Left ventricle myocardium superior (tissue), 1 donor: Measurements from ENCODE around the gene RBM4B. TPM values are rescaled to one million over a fixed set of nuclear protein-coding genes. Genes with fewer than 3 reads are reported as not detected.
"Not testable (repeated sequence)": the region's sequence is repeated elsewhere in the genome, so short reads cannot be mapped to it uniquely, and the experiment has no call there.

ENCODE experiments used
- ATAC-seq: fragments of 200-7000 bp; cut with Tn5 transposase; one replicate; pipeline ENCODE4 v1.9.1; 2020; ENCODE audit warnings: mild to moderate bottlenecking, moderate library complexity
- DNase-seq: peaks from one replicate; pipeline ENCODE4 v3.0.0-alpha.2; 2020
- intact Hi-C: fragments of 100-400 bp; cut with micrococcal nuclease; formaldehyde crosslinking; loops from one replicate; pipeline ENCODE4 v1.11.0; 2022
- long read RNA-seq: library from polyadenylated mRNA; unstranded; transcript quantifications from one replicate; pipeline ENCODE4 v2.0.0, GENCODE V29; 2021
- total RNA-seq: library from RNA; stranded (reverse); fragmentation: NEBNext Ultra II Directional; extraction: Animal tissue kit (Norgen Biotek cat#: 25700); gene quantifications from one replicate; pipeline ENCODE4 v1.2.1, GENCODE V29; 2021
- donor health status: DM: no; HTN: yes; CAD: no; lungs with severe emphysema.

Gene RBM4B, protein sequence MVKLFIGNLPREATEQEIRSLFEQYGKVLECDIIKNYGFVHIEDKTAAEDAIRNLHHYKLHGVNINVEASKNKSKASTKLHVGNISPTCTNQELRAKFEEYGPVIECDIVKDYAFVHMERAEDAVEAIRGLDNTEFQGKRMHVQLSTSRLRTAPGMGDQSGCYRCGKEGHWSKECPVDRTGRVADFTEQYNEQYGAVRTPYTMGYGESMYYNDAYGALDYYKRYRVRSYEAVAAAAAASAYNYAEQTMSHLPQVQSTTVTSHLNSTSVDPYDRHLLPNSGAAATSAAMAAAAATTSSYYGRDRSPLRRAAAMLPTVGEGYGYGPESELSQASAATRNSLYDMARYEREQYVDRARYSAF
- 13.1 TPM for total RNA-seq
- long read RNA-seq, transcript RBM4B-201 (4 exons, 1,840 nt) = major isoform, 10 of 29 reads
- long read RNA-seq, transcript RBM4B-206 (2 exons, 1,646 nt) = major isoform, 10 of 29 reads
- long read RNA-seq, partial matches to known transcripts = 6 of 29 reads
- long read RNA-seq, other reads (novel, unspliced or antisense) = 3 of 29 reads

DNA sequence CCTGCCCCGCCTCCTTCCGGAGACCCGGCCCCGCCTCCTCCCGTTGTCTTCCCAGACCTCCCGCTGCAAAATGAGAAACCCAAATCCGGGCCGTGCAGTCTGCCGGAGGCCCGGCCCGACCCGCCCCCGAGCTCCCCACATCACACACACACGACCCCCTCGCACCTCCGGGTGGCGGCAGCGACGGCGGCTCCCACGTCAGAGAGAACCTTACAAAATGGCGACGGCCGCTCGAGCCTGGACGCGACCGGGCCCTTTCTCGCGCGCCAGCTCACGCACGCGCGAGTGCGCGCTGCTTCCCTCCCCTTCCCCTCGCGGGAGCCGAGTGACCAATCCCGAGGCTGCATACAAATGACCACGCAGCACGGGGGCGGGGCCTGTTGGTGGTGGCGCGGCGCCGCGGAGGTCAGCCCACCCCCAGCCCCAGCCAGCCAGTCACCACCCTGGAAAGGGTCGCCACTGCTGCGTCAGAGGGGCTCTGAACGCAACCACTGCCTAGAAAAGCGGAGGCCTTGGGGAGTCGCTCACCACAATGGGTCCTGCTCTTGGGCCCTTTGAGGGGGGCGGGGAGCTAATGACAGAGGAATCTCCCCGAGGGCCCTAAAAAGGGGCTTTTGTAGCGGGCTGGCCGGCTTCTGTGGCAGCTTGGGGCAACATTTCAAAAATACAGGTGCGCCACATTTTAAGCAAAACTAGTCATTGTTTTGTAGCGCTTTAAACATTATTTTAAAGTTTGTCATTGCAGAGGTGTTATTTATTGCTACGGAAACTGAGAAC lies at the start of gene RBM4B:
Gene RBM4B, minus strand, starts transcription at position 289 of the 777 bp plus-strand sequence. CDS start 808 bp downstream, outside the sequence.
- ATAC-seq (peak; percentile 98), DNase-seq (peak; percentile 99)
- intact Hi-C loops = loop anchor here (5.0 to 10.0 kb wide), 2 partner anchors 100 to 263 kb away; no protein-coding TSS in a partner anchor

DNA sequence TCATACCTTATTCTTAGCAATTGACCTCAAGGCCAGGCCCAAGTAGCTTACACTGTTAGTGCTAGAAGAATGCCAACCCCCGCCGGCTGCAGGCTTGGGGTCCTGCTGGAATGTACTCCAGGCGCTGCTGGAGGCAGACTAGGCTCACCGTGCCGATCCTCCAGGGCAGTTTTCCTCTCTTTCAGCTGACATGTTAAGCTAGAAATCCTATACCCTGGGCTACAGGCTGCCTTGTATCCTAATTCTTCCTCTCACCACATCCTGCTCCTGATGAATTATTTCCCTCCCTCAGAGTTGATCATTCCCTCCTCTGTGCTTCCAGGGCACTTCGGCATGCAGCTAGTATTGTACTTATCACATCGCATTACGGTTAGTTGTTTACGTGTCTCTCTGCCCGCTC lies 48.0 kb upstream of the RBM4B start:
- ATAC-seq = no peak
- intact Hi-C loops = no loop called here

DNA sequence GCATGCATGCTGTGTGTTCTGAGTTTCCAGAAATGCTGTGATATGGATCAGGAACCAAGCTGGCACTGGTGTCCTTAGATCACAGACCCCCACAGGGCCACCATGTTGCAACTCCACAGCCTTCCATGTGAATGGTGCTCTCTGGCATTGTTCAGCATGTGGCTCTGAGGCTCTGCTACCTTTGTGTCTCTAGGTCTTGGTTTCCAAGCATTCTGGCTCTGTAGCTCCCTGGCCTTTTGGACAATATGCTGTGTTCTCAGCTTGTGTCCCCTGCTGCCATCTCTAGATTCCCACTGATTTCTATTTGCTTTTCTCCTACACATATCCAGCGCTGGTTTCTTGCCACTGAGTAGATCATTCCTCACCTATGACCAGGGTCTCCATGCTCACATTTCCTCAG lies 47.4 kb upstream of the RBM4B start:
- DNase-seq (no peak), ATAC-seq (no peak)
- intact Hi-C loops = no loop called here

More for the DNA sequence above, 48.0 kb upstream of the RBM4B start:
- DNase-seq = no peak

DNA sequence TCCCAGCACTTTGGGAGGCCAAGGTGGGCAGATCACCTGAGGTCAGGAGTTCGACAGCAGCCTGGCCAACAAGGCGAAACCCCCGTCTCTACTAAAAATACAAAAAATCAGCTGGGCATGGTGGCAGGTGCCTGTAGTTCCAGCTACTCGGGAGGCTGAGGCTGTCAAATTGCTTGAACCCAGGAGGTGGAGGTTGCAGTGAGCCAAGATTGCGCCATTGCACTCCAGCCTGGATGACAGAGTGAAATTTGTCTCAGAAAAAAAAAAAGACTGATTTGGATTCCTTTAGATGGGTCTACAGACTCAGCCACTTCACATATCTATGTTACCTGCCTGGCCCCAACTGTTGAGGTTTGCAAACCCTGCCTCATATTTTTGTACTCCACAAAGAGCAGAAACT lies 46.5 kb upstream of the RBM4B start:
- intact Hi-C loops, DNase-seq, ATAC-seq: not testable (repeated sequence)

DNA sequence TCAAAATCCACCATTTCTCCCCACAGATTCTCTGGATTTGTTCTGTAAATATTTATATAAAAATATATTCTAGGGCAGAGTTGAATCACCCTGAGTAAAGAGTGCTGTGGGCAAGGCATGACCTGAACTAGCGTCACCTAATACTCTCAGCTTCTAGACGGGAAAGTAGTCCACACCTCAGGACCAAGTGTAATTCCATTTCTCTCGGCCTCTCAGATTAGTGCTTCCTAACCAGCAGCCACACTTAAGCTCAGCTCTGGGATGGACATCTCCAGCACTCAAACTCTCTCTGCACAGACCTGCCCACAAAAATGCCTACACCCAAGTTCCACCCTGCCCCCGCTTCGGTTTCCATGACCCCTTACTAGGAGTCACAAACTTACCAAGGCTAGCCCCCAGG lies 46.0 kb upstream of the RBM4B start:
- DNase-seq (no peak), ATAC-seq (no peak)
- intact Hi-C loops = no loop called here

DNA sequence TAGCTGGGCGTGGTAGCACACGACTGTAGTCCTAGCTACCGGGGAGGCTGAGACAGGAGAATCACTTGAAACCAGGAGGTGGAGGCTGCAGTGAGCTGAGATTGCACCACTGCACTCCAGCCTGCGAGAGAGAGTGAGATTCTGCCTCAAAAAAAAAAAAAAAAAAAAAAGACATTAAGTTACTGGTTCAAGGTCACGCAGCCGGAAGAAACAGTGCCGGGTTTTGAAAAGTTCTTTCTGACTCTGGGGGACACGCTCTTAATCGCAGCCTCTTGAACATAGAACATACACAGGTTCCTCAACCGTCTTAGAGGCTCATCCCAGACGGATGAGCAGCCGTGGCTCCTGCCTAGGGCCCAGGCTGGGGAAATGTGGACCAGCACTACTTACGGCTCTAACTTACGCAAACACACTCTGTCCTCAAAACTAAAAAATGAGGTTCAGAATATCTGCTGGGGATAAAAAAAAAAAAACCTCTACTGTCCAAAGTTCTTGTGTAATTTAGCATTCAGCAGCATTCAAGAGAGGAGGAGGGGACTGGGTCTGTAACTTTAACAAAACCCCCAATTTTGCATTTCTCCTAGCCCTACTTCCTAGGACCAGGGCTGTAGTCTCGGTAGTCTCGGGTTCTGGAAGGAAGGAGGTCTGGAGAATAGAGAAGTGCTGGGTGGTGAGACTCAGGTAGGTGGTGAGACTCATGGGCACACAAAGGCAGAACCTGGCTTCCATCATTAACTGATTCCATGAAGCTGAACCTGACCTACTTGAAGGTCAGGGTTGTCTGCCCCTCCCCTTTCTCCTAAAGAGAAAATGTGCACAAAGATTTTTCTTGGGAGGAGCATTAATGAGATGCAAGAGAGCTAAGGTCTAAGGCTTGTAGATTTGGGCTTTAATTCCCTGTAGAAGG lies 45.3 kb upstream of the RBM4B start:
- DNase-seq (no peak), ATAC-seq (no peak)
- intact Hi-C loops = no loop called here

DNA sequence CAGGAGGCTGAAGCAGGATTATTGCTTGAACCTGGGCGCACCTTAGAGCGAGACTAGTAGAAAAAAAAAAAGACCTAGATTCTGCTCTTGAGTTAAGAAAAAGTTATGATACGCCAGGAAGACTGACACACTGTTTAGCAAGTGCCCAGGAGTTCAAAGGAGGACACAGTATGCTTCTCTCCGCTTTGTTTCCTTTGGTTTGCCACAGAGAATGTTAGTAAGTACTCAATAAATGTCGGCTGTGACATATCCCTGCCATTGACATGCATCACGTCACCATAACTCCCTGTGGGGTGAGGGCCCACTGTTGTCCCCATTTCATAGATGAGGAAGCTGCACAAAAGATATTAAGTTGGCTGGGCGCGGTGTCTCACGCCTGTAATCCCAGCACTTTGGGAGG lies 44.3 kb upstream of the RBM4B start:
- DNase-seq (no peak), ATAC-seq (no peak)
- intact Hi-C loops = no loop called here

DNA sequence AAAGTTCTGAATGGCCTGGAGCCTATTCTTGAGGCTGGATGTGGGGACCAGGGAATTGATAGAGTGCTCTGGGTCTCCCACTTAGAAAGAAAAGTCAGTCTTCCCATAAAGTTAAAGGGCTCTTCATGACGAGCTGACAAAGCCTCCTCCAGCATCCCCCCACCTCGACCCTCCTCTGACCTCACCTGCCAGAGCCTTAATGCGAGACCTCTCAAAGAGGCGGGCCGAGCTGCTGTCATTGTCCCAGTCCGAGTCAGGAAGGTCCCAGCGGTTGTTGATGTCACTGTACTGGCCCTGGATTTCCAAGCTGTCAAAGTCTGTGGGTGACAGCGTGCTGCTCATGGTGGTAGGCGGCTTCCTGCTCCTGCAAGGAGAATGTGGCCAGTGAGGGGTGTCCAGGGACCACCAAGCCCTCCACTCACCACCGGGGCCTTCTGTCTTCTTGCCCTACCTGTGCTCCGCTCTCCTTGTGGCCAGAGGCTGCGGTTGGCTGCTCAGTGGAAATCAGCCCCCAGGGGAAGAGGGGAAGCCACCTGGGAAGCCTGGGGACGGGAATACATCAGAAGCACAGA lies 43.3 kb upstream of the RBM4B start:
- ATAC-seq (no peak), DNase-seq (no peak)
- intact Hi-C loops = no loop called here

DNA sequence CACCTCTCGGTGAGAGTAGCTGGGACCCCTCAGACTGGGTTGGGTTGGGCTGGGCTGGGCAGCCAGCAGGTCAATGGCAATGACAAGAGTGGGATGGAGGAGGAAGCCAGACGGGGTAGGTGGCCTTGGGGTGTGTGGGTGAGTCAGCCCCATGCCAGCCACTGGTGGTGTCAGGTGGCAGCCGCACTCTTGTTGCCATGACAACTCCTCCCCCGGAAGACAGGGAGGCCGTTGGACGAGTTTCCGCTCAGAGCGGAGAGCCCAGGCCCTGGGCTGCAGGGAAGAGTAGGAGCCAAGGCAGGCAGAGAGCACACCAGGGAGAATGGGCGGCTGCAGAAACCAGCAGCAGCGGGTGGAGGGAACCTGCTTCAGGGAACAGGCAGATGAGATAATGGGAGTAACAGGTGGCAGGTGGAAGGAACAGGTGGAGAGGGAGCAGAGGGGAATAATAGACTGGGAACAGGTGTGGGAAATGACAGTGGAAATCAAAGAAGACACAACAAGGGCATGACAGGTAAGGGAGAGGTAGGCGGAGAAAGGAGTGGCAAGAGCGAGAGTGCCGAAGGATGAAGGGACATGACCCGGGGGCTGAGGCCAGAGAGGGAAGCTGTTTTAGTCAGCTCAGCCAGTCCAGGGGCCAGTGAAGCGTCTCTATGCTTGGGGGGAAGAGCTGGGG lies 42.7 kb upstream of the RBM4B start:
- DNase-seq = no peak
- ATAC-seq = no peak
- intact Hi-C loops = no loop called here

DNA sequence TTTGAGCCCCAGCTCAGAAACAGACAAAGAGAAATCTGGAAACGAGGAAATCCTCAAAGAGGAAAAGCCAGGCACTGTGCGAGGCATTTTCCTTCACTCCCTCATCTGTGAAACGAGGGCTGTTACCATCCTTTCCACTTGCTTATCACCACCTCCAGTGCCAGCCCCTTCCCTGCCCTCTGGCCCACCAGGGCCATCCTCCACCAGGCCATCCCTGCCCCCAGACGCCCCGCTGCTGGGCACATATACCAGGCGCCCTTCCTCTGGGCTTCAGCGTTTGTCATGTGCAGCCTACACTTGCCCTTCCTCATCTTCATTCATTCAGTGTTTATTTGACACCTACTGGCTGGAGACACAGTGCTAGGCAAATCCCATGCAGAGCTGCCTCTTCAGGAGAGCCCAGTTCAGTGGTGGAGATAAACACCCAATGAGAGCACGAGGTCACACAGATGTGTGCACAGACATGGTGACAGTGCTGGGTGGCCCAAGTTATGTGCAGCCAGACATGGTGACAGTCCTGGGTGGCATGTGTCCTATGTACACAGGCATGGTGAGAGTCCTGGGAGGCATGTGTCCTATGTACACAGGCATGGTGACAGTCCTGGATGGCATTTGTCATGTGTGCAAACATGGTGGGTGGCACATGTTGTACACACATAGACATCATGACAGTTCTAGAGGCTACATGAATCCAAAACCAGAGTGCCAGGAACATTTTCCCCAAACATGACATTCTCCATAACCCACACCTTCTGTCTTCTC lies 41.6 kb upstream of the RBM4B start:
- DNase-seq (no peak), ATAC-seq (no peak)
- intact Hi-C loops = no loop called here

DNA sequence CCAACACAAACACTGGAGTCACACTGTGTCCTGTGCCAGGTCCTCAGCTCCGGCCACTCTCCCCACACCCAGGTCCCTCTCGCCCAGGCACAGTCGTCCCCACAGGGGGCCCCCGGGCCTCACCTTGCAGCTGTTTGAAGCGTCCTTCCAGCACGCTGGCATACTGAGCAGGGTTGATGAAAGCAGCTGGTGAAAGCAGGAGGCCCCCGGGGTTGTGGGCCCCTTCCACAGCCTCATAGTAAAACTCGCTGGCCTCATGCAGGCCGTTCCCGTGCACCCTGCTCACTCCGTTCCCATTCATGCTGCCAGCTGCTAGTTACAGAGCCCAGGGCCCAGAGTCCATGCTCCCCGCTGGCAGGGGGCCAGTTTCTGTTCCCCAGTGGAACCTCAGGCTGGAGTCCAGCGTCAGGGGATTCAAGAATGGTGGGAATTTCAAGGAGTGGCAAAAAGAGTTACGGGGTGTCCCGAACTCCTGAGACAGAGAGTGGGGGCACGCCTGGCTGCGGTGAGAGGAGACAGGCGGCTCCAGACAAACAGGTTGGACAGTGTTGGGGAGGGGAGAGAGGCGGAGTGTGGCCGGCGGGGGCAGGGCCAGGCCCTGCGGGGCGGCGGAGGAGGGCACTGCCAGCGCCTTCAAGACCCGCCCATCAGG lies 40.8 kb upstream of the RBM4B start:
- intact Hi-C loops = no loop called here
- ATAC-seq (no peak), DNase-seq (no peak)

DNA sequence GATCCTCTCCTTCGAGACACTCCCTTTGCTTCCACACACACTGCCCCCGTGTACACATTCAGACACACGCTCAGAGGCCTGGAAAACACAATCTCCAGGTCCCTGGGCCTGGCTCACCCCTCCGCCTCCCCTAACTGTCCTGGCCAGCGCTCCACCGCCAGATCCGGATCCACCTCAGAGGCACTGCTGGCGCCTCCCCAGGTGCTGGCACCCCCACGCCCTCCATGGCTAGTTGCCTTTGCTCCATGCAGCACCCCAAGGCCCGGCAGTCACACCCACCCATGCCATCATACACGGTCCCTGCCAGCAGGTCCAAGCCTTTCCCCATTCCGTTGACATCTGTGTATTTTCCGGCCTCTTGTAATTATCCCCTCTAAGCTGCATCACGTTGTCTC lies 40.2 kb upstream of the RBM4B start:
- DNase-seq (no peak), ATAC-seq (no peak)
- intact Hi-C loops = no loop called here

DNA sequence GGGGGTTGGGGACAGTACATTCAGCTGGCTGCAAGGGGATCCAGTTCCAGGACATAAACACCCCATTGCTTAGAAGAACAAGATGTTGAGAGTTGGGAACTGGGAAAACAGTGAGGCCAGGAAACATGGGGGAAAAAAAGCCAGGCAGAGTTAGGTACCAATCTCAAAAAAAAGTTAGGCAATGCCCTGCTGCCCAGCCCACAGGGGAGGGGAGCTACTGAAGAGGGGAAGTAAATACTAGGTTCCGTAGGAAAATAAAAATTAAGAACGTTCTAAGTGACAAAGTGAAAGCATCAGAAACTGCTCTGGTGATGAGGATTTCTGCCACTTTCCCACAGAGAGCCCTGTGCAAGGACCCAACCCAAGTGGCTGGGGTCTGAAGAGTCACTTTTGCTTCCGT lies 39.3 kb upstream of the RBM4B start:
- DNase-seq (no peak), ATAC-seq (no peak)
- intact Hi-C loops = no loop called here

DNA sequence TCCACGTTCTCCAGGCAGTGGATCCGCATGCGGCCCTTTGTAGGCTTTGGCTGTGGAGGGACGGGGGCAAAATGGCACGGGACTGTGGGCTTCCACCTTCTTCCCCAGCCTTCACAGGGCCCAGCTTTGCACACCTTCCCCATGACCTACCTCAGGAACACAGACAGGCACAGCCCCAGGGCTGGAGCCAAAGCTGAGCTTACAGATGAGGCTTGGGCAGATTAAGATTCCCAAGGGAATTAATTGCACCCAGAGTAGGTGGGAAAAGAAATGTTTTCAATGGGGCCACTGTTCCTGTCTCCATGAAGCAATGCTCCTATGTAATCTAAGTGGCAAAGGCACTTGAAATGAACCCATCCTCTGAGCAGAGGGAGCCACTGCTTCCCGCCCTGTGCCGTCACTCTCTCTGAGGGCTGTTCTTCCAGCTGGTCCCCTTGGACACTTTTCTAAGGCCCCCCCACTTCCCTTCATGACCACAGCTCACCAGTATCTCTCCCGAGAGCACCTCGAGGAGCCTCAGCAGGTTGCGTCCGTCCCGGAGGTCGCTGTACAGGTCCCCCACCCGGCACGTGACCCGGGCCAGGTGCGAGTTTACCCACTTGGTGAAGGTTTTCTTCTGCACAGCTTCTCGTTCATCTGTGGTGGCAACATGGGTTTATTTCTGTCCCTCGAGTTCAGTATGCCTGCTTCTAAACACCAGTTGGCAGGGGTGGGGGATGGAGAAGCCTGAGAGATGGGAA lies 37.8 kb upstream of the RBM4B start:
- intact Hi-C loops = no loop called here
- ATAC-seq (no peak), DNase-seq (no peak)

DNA sequence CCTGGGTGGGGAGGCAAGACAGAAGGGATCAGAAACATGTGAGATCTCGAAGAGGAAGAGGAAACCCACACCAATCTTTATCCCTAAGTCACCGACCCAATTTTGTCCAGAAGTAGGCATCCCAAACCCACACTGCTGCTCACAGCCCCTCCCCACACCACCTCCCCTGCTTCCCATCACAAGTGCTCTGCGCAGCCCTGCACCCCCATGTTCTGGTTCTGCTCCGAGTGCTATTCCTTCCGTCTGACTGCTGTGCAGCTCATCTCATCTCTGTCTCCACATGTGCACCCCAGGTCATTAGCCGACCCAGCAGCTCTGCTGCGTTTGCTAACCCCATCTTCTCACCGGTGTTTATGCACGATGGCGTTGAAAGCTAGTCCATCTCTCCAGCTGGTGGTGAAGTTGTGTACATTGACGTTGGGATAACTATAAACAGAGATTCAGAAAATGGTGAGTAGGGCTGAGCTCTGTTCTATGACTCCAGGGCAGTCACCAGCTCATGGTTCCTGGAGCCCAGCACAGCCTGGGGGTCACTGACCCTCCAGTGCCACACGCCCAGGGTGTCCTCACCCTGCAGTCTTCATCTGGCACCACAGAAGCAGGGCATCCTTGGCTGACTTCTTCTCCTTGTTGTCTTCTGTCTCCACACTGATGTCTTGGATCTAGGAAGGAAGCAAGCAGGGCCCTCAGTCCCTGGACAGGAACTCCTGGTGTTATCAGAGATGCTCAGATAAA lies 36.2 kb upstream of the RBM4B start:
- intact Hi-C loops = no loop called here
- ATAC-seq (no peak), DNase-seq (no peak)

DNA sequence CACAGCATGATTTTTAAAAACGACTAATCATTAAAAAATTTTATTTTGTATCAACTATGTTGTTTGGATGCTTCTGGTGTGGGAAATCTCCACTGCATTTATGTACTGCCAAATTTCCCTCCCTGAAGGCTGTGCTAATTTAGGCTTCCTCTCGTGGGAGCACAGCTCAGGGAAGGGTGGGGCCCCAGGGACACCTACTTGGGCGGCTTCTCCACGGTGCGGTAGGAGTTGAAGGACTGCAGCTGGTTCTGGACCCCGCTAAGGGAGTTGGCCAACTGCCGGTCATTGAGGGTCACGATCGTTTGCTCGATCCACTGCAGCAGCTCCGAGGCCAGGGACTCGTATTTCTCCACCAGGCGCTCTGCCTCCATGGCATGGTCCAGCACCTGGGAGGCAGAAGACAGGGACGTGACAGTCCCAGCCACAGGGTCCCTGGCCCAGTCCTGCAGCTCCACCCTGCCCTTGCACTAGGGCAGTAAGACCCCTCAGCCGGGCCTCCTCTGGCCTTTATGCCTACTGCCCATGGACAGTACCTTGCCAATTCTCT lies 32.8 kb upstream of the RBM4B start:
- intact Hi-C loops = no loop called here
- ATAC-seq (no peak), DNase-seq (no peak)
